HG02588 (cell line): ENCODE data around the gene PSMD10.

Experiments used
- ATAC-seq: cut with Tn5 transposase; IDR thresholded peaks from one replicate; pipeline ENCODE4 v1.9.1; 2021; ENCODE audit warnings: mild to moderate bottlenecking, moderate library complexity; ENCODE audit not compliant: unreplicated experiment

The PSMD10 gene, protein sequence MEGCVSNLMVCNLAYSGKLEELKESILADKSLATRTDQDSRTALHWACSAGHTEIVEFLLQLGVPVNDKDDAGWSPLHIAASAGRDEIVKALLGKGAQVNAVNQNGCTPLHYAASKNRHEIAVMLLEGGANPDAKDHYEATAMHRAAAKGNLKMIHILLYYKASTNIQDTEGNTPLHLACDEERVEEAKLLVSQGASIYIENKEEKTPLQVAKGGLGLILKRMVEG

DNA sequence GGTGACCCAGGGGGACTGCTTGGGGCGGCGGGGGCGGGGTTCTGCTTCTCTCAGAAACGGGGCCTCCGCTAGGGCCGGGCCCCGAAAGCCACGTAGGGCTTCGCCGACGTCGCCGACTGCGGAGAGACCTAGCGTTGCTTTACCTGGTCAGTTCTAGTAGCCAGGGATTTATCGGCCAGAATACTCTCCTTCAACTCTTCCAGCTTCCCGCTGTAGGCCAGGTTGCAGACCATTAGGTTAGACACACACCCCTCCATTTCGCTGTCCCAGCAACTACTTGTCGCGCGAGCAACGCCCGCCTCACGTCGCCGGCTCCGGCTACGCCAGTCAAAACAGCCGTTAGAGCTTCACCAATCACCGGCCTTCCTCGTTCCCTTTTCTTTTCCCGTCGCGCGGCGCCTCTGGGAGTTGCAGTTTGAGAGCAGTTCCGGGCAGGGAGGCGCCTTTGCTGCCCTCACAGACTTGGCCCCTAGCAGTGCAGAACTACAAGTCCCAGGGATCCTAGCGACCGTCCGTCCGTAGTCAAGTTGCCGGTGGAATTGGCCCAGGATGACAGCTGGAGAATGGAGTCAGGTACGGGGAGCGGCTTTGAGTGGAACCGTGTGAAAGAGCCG, at the start of gene PSMD10, which contains the start of gene ATG4A:
Gene PSMD10 (minus strand): TSS at position 279 of the 614 bp plus-strand sequence. CDS start 22 bp downstream, at position 257.
Gene ATG4A (plus strand): TSS at position 515 of the 614 bp plus-strand sequence. CDS start 49 bp downstream, at position 564.
- peak; percentile 97 for ATAC-seq

DNA sequence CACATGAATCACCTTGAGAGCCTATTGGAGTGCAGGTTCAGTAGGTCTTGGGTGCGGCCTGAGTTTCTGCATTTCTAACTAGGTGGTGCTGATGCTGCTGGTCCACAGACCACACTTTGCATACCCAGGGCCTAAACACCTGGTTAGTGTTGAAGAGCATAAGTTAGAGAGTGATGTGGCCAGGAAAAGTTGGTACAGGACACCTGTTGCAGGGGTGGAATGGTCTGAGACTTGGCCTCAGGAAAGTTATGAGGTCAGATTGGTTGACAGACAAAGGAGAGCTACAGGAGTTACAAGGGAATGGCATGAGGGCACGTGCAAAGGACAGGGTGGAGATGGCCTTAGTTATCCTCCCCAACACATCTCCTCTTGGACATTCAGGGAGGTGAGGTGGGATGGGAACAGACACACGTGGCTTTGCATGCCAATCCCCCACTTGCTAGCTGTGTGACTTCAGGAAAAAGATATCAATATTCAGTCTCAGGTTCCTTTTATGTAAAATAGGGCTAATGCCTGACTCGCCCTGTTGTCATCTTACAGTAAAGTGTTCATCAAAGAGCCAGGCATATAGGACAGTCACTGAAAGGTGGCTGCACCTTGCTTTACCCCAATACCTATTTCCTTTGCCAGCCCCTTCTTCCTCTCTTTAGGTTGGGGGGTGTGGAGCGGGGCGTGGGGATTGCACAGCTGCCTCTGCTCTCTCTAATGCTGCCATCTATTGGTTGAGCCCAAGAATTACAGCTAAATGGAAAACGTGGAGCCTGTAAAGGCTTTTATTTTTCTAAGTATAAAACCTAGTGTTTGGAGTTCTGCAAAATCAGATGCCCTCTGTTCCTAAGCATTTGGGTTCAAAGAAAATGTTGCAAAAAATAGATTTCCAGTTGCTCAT, 47.7 kb upstream of the PSMD10 start:
- no peak for ATAC-seq

DNA sequence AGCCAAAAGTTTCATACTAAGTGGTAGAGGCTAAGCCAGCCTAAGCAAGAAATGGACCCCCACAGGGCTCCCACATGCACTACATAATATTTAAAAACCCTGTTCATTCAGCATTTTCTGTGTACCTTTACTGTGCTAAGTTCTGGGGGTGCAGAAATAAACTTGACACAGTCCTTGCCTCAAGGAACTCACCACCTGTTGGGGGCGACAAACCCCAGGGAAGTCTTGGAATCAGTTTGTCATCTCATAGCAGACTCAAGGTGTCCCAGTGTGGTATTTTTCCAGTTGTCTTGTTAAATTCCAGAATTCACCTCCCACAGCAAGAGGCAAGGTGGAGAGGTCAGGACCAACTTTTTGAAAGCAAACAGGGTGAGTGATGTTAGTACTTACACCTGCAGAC, 43.4 kb upstream of the PSMD10 start:
- no peak for ATAC-seq

DNA sequence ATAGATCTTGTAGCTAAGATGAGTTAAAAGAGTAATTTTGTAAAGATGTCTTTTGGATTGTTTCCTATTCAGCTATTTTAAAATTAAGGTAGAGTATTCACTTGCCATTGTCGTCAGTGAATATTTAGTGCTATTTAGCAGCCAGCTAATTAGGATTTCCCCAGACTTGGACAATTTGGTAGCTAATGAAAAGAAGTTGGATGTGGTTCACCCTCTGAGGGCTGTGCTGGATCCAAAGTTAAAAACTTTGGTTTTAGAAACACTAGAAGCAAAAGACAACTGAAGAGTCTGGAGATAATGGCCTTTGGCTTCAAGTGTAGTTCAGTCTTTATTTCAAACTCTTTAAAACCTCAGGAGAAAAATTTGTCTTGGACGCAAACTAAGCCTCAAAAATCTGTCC, 41.5 kb upstream of the PSMD10 start:
- no peak for ATAC-seq

DNA sequence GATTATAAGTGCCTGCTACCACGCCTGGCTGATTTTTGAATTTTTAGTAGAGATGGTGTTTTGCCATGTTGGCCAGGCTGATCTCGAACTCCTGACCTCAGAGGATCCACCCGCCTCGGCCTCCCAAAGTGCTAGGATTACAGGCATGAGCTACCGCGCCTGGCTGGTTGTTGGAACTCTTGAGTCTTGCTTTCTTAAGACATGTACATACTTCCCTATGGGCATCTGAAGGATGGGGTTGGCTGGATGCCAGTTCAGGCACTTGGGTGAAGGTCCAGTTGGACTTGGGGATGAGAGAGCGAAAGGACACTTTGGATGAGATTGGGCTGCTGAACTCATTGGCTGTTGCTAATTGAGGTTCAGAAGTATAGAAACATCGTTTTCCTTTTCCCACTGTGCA, 40.7 kb upstream of the PSMD10 start:
- no peak for ATAC-seq

DNA sequence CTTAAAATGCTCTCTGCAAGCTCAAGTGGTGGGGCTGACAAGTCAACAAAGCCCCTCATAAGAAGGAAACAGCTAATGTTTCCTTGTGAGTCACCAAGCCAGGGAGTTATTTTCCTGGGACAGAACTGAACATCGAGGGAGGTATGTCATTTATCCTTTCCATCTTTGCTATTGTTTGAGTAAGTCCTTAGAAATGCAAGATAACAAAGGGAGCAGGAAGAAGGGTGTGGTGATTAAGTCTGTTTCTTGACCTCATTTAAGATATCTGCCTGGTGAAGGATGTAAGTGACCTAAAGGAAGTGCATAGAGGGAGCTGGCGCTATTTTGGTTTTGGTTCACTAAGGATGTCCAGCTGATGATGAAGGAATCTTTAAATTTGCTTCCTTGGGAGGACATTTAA, 40.1 kb upstream of the PSMD10 start:
- no peak for ATAC-seq

DNA sequence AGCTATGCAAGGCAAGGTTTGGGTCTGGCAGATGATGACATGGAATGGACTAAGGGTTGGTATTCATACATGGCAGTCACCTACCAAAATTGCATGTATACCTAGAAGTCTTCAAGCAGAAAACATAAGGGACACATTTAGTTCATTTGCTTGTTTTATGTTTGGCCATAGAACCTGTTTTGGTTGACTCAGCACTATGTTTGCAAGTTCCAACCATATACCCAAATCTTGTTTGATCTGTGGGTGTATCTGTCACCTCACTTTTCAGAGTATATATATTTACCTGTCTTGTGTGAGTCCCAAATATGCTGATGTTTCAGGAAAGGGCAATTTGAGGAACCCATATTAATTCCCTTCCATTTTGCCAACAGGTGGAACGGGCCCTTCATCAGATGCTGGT, 39.5 kb upstream of the PSMD10 start:
- ATAC-seq = no peak

DNA sequence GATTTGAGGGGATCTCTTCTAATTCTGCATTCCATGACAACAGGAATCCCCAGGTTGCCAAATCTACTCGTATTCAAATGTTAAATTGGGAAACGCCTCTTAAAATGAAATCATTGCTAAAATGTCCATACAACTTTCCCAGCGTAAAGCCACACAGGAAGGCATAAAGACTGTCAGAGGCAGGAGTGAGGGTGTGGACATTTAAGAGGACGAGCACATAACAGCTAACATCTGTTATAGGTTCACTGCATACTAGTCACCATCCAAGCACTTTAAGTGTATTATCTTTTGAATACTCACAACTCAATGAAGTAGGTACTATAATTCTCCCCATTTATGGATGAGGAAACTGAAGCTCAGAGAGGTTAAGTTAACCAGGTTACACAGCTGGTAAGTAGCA, 35.8 kb upstream of the PSMD10 start:
- ATAC-seq = no peak

DNA sequence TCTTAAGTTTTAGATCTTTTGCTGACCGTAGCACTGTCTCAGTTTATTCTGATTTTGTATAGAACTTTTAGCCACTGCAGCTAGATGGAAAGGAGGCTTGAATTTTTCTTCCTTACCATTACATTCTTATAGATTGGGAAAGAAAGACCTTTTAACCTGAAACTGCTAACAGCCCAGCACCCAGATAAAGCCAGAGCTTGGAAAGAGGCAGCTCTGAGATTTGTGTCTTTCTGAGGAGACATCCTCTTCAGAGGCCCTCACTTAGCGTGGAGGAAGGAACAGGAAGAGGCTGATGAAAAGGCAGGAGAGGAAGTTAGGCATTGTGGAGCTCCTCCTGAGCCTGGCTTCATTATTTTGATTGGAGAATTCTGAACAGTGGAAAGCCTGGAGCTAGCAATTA, 35.3 kb upstream of the PSMD10 start:
- ATAC-seq = no peak

DNA sequence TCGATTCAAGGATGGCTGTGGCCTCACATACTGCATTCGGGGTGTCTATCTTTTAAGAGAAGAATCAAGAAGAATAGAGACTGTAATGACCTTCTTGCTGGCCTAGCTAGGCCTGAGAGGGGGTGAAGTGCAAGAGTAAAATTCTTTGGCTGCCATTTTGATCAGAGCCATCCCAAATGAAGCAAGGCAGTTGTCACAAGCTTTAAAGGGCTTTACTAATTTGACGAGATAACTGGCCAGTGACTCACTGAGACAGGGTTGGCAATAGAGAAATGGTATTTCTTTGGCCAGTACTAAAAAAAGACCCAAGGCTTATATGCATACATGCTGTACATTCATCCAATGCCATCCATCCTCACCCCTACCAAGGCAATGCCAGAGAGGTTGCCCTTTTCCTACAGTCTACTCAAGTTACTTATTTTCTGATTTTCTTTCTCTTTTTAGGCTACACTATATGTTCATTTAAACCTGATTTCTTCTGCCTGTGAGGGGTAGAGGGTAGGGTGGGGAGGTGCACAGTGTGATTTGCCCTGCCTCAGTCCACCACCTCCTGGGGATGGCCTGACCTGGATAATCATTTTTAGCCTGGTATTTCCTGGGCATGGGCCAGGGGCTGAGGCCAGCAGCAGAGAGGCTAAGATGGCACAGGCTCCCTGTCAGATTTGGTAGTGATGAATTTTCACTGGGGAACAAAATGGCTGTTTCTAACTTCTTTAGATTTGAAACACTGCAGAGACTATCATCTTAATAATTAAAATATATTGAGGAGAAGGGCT, 32.4 kb upstream of the PSMD10 start:
- no peak for ATAC-seq

DNA sequence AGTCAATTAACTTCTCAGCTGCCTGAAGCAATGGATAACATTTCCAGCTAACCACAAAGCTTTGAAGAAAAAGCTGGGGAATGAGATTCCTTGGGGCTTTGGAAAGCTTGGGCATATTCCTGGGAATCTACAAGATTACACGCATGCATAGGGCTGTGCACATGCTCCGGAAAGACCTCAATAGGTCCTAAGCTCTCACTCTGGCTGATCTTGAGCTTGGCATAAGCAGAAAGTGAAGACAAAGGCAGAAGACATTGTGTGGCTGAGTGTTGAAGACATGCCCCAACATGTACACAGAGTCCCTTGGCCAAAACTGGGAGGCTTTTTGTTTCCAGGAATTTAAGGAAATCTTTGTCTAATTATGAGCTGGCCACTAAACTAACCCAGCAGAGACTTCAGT, 31.4 kb upstream of the PSMD10 start:
- no peak for ATAC-seq

DNA sequence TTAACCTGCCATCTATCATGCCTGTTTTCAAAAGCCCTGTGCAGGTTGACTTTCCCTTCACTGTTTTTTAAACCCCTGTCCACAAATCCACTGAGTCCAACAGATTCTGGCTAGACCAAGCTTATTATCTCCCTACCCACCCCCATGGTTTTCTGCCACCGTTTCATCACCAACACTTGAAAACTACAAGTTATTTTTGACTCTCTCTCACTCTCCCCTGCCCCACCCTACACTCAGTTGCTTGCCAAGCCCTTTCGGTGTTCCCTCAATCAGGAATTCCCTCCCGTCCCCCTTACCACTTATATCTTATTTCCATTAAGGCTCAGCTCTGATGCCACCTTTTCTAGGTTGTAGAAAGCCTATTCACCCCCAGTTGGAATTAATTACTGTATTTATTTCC, 29.9 kb upstream of the PSMD10 start:
- ATAC-seq = no peak

DNA sequence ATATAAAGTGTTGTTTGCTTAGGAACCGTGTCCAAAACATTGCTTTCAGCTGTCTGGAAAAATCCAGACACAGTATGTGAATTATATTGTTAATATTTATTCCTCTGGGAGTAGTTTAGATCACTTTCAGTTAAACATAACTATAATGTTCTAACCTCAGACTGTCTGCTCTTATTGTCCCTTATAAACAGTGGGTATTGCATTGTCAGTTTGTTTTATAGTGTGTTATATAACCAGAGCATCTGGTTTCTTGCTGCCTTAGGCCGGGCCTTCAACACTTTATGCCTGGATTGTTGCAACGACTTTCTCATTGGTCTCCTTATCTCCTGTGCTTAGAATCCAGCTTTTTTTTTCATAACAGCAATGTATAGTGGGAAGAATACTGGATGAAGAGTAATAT, 26.6 kb upstream of the PSMD10 start:
- no peak for ATAC-seq

DNA sequence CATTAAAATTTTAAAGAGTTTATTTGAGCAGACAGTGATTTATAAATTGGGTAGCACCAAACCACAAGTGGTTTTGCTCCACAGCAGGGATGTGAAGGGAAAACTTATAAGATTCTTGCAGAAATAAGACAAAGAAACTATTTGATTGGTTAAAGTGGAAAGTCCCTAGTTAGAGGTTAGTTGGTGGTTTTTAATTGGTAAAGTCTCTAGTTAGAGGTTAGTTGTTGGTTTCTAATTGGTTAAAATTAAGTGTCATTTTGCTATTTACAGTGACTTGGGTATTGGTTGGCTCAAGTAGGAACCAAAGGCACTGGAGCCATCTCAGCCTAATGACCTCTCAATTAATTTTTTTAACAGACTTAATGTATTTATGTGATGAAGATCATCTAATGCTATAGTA, 23.2 kb upstream of the PSMD10 start:
- ATAC-seq = no peak

DNA sequence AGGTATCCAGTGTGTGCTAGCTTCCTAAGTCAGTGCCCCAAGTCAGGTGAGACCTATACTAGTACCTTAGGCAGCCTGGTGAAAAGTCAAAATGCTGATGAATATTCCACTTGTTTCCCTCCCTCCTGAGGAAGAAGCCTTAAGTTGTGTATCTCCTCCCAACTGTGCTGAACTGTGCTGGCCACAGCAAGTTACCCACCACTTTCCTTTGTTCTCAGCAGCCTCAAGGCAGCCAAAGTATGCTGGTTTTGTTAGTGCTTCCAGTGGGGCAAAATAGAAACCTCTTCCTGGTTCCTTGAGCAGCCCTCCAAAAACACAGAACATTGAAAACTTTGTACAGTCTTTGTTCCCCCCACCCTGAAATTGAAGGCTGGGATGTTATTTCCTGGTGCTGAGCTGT, 14.1 kb upstream of the PSMD10 start:
- no peak for ATAC-seq

DNA sequence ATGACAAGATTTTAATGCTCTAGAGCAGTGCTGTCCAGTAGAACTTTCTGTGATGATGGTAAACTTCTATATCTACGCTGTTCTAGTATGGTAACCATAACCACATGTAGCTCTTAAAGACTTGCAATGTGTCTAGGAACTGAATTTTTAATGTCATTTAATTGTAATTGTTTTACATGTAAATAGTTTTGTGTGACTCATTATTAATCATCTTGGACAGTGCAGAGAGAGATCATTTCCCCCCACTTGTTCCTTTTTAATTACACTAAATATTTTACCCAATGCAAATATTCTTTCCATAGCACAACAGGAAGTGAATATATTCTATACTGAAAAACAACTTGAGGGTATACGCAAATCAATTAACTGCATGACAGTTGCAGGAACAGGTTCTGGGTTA, 6.0 kb upstream of the PSMD10 start:
- no peak for ATAC-seq

DNA sequence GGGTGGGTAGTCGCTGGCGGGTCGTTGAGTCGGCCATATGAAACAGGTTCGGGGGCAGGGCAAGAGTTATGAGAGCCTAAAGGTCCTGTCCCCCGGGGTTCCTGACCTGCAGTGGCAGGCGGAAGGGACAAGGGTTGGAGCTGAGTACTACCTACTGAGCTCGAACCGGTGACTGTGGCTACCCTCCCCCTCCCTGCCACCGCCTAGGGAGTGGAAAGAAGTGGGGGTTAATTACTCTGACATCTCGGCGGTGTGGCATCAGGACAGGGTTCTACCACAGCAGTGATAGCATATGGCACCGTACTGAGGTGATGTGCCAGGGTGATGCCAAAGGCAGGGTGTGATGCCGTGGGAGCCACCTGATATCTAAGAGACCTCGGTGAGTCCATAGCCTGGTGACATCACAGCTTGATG, 543 bp upstream of the PSMD10 start:
- peak; percentile 36 for ATAC-seq

DNA sequence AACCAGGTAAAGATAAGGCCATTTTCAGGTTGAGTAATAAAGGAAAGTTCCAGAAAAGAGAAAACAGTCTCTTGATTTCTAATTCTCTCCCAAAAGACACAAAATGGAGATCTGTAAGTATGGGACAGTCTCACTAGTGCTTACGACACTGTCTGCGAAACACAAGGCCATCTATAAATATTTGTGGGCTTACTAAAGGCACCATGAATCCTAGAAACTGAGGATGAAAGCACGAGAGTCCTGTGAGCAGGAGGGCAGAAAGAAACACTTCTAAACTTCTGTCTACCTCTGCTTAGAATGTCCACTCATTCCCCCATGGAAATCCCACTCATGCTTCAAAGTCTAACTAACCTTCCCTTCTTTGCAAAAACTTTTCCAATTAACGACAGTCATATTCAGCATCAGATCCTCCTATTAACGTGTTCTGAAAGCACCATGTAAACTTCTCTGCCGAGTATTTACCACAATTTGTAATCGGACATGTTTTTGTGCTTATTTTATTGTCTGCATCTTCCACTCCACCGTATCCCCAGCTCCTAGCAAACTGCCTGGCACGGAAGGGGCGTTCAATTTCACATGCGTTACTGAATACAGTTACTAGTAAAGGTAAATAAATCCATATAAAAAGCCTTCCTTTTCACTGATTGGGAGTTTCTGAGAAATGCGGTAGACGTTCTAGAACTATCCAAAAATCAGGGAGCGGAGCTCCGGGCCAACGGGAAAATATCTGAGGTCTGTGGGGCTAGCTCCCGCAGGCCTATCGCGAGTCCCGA, 665 bp downstream of the PSMD10 start:
- ATAC-seq = no peak

DNA sequence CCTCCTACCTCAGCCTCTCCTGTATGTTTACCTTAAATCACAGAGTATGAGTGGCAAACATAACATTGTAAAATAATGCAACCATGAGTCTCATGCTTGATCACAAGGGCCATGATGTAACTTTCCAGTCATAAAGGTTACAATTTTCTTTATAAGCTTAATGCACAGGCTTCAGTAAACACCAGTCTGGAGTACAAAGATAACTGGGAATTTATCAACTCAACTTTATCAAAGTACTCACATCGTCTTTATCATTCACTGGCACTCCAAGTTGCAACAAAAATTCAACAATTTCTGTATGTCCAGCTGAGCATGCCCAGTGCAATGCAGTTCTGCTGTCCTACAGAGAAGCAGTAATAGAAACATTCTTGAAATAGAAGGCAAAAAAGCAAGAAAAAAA, 2.8 kb downstream of the PSMD10 start:
- ATAC-seq = no peak

DNA sequence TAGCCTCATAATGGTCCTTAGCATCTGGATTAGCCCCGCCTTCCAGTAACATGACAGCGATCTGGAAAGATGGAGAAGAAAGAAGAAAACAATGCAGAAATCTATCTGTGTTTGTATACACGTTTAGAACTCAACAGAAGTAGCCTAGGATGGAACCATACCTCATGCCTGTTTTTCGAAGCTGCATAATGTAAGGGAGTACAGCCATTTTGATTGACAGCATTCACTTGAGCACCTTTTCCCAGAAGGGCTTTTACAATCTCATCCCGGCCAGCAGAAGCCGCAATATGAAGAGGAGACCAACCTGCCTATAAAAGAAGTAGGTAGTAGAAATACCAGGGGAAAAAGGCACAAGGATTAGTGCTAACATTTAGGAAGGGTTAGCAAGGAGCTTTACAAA, 3.5 kb downstream of the PSMD10 start:
- no peak for ATAC-seq
